SW480 (cell line): ENCODE results near the gene CACNG7.
"Not testable (repeated sequence)": the region's sequence is repeated elsewhere in the genome, so short reads cannot be mapped to it uniquely, and the experiment has no call there.

Source experiments
- DNase-seq: peaks from one replicate; pipeline ENCODE4 v3.0.0-alpha.2; 2016; ENCODE audit warnings: low spot score

The CACNG7 gene

GRCh38 chr19:53906211-53907192, 2.6 kb upstream of the CACNG7 start:
- DNase-seq: no peak

DNA sequence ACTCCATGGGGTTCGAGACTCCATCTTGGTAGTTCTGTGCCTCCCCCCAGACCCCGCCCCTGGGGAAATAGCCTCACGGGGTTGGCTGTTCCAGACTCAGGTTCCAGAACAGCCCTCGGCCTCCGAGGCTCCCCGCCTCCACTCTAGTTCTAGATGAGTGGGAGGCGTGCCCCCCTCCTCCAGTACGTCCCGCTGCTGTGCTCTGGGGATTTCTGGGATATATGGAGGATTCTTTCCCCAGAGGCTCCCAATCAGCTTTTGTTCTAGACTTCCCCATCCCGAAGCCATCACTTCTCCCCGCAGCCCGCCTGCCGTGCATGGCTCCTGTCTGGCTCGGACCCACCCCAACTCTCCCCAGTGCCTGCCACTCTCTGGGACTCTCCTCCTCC, 1.9 kb upstream of the CACNG7 start:
- DNase-seq: no peak

DNA sequence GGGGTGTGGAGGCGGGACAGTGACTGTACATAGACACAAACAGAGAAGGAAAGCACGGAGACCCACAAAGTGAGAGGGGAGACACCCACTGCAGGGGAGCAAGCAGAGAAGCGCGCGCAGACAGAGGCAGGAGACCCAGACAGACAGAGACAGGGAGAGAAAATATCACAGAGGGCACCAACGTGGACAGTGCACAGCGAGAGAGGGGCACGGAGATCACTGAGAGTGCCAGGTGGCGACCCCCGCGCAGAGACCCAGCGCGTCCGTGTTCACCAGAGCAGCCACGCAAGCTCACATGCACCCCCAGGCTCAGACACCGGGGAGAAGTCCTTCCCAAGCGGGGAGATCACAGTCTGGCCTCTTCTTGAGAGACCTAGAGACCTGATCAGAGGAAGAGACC, 1.4 kb upstream of the CACNG7 start:
- DNase-seq: no peak

GRCh38 chr19:53908106-53908934, 758 bp upstream of the CACNG7 start:
- no peak for DNase-seq

GRCh38 chr19:53909471-53910169, 542 bp downstream of the CACNG7 start:
- no peak for DNase-seq

DNA sequence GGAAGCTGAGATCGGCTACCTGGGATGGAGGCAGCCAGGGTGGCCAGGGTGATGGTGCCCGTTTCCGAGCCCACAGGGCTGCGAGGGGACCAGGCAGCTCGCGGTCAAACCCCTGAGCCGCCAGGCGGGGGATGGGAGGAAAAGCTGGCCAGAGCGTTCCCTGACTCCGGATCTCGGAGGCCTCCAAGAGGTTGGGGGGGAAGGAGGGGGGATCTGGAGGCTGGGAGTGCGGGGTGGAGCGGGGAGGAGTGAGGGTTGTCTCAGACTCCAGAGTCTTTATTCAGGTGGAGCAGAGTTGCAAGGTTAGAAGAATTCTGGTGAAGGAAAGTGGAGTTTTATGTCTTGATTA, 1.1 kb downstream of the CACNG7 start:
- no peak for DNase-seq

GRCh38 chr19:53912653-53913052, 3.6 kb downstream of the CACNG7 start:
- DNase-seq: no peak

DNA sequence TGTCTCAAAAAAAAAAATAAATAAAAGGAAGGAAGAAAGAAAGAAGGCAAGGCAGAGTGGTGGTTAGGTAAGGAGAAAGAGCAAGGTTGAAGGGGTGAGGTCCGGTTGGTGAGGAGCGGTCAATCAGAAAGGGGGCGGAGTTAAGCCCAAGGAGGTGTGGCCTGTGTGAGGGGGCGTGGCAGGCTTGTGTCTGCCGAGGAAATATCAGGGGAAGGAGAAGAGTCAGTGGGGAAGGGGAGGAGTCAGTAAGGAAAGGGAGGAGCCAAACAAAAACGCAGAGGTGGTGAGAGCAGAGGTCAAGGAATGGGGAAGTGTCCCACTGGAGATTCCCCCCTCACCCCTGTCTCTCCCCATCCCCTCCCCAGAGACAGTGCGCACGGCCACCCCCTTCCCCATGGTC, 5.9 kb downstream of the CACNG7 start:
- no peak for DNase-seq

GRCh38 chr19:53916004-53916403, 6.9 kb downstream of the CACNG7 start:
- DNase-seq: no peak

DNA sequence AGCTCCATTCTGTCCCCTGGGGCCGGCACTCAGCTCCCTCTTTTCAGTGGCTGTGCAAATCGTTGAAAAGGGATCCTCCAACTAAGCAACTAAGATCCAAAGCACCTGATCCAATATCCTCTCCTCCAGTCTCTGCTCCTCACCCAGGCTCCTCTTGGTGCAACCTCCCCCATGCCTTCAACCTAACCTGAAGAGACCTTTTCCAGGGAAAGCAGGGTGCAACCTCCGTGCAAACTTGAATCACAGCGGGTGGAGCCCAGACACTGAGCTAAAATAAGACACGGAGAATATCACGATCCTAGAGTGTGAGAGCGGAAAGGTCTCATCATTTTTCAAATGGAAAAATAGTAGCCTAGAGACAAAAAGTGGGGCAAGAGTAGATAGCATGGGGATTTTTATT, 8.3 kb downstream of the CACNG7 start:
- DNase-seq: no peak

DNA sequence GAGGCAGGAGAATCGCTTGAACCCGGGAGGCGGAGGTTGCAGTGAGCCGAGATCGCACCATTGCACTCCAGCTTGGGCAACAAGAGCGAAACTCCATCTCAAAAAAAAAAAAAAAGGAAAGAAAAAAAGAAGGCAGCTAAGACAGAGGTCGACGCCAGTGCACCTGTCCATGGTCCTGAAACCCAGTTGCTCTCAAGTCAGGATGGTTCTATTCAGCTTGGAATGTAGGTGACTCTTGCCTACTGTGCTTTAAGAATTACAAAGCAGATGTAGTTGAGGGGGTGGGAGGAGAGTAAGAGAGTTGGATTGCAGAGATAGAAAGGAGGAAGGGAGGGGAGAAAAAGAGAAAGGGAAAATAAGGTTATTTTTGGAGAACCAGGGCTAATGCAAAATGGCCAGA, 18.7 kb downstream of the CACNG7 start:
- DNase-seq: peak; percentile 58

DNA sequence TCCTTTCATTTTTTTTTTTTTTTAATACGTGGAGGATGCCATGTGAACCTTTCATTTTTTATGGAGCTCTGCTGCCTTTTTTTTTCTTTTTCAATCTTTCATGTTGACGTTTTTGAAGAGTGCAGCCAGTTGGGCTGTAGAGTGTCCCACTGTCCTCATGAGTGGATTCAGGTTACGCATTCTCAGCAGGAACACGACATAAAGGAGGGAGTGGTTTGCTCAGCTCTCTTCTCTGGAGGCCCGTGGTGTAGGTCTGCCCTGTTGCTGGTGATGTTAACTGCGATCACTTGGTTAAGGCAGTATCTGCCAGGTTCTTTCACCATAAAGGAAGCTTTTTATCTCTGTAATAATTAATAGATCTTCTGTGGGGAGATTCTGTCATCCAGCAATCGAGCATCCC, 27.0 kb downstream of the CACNG7 start:
- no peak for DNase-seq

- DNase-seq: no peak
Observed at GRCh38 chr19:53942001-53942786, 33.1 kb downstream of the CACNG7 start.

DNA sequence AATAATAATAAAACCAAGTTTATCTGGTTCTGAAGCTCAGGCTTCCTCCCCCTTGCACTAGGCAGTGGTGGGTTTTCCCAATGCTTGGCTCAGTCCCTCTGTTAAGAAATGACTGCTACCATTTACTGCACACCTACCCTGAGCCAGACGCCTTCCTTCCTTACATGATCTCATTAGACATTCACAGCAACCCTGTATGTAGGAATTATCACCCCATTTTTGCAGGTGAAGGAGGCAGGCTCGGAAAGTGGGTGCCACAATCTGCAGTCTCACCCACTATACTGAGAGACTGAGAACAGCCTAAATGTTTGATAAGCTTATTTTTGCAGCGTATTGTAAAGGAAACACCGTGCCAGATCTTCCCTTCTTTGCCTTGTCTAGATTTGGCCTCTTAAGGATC, 35.3 kb downstream of the CACNG7 start:
- no peak for DNase-seq

GRCh38 chr19:53944933-53945332, 35.9 kb downstream of the CACNG7 start:
- no peak for DNase-seq

GRCh38 chr19:53945441-53945840, 36.4 kb downstream of the CACNG7 start:
- DNase-seq: peak; percentile 44

- DNase-seq: no peak
Observed at GRCh38 chr19:53945998-53946397, 36.9 kb downstream of the CACNG7 start.

GRCh38 chr19:53947624-53948023, 38.5 kb downstream of the CACNG7 start:
- DNase-seq: no peak

DNA sequence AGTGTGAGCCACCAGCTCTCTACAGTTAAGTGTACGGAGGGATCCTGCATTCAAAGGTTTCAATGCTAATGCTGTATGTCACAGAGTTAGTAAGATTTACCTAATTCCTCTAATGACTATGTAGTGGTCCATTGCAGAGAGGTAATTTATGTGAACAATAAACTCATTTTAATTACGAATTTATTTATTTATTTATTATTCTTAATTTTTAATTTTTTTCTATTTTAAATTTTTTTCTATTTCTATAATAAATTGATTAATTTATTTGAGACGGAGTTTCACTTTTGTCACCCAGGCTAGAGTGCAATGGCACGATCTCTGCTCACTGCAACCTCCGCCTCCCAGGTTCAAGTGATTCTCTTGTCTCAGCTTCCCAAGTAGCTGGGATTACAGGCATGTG, 39.5 kb downstream of the CACNG7 start:
- DNase-seq: not testable (repeated sequence)

GRCh38 chr19:53951436-53951835, 42.4 kb downstream of the CACNG7 start:
- no peak for DNase-seq

DNA sequence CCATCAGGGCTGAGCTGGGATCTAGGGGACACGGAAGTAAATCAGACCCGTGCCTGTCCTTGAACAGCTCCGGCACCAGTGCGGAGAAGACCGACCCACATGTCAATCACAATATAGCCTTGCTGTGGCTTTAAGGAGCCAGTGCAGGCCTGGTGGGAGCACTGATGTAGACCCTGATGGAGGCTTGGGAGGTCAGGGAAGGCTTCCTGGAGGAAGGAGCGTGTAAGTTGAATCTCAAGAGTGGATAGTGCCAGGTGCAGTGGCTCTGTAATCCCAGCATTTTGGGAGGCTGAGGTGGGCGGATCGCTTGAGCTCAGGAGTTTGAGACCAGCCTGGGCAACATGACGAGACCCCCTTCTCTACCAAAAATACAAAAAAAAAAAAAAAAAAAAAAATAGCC, 42.9 kb downstream of the CACNG7 start:
- DNase-seq: no peak

GRCh38 chr19:53953383-53953782, 44.3 kb downstream of the CACNG7 start:
- DNase-seq: no peak
